OCI-LY7 (cell line): ENCODE data around the gene CALY. TPM values are rescaled to one million over a fixed set of nuclear protein-coding genes. Genes with fewer than 3 reads are reported as not detected.

Experiments used
- BruUV-seq: library from RNA; stranded (reverse); fragments of 400-500 nt; replicated peaks from 2 replicates; lab custom pipeline; 2021; lab: Mats Ljungman, UMichigan
- CTCF ChIA-PET: fragments of 300-600 bp; sonication (Branson Sonifier 250); formaldehyde crosslinking; loops from one replicate; lab custom pipeline; 2022; ENCODE audit warnings: antibody characterized with exemption; ENCODE audit not compliant: unreplicated experiment; lab: Charles Lee
- POLR2A ChIA-PET: fragments of 300-600 bp; sonication (Branson Sonifier 250); formaldehyde crosslinking; loops from one replicate; lab custom pipeline; 2022; ENCODE audit warnings: antibody characterized with exemption; lab: Charles Lee
- DNase-seq: peaks from one replicate; pipeline ENCODE4 v3.0.0-alpha.2; 2015; ENCODE audit warnings: low spot score
- H2AFZ ChIP-seq: fragments of 200-600 bp; sonication (generic), shearing (Covaris generic); 2 replicates; pipeline ENCODE4 v1.6.1; 2014; ENCODE audit warnings: mild to moderate bottlenecking, antibody characterized with exemption, low read length, moderate library complexity
- H3K27ac ChIP-seq: fragments of 200-600 bp; sonication (generic); 2 replicates; pipeline ENCODE4 v1.5.1; 2014; ENCODE audit warnings: mixed run types, low read depth, mild to moderate bottlenecking, moderate library complexity, low read length, inconsistent platforms; ENCODE audit not compliant: poor library complexity, severe bottlenecking
- H3K36me3 ChIP-seq: fragments of 200-600 bp; sonication (generic); 2 replicates; pipeline ENCODE4 v1.6.1; 2014; ENCODE audit warnings: mild to moderate bottlenecking, antibody characterized with exemption, low read length, moderate library complexity, mixed read lengths; ENCODE audit not compliant: insufficient read depth
- H3K4me1 ChIP-seq: fragments of 200-600 bp; sonication (generic); 2 replicates; pipeline ENCODE4 v1.5.1; 2014; ENCODE audit warnings: mild to moderate bottlenecking, low read length; ENCODE audit not compliant: insufficient read depth, poor library complexity, severe bottlenecking
- H3K4me2 ChIP-seq: fragments of 200-600 bp; sonication (generic); 2 replicates; pipeline ENCODE4 v1.6.1; 2014; ENCODE audit warnings: mild to moderate bottlenecking, low read length
- H3K4me3 ChIP-seq: fragments of 200-600 bp; sonication (generic); 2 replicates; pipeline ENCODE4 v1.5.1; 2014; ENCODE audit warnings: mild to moderate bottlenecking, low read depth, low read length; ENCODE audit not compliant: poor library complexity, severe bottlenecking
- H3K79me2 ChIP-seq: fragments of 200-600 bp; sonication (generic); 2 replicates; pipeline ENCODE4 v1.6.1; 2016; ENCODE audit warnings: low read depth, mild to moderate bottlenecking, low read length, moderate library complexity, mixed read lengths; ENCODE audit not compliant: insufficient read depth
- H3K9me2 ChIP-seq: fragments of 200-600 bp; sonication (generic); 2 replicates; pipeline ENCODE4 v1.6.1; 2016; ENCODE audit warnings: mild to moderate bottlenecking, low read length, mixed read lengths; ENCODE audit not compliant: insufficient read depth
- H3K9me3 ChIP-seq: fragments of 200-600 bp; sonication (generic); 2 replicates; pipeline ENCODE4 v1.6.1; 2014; ENCODE audit warnings: mild to moderate bottlenecking, mixed run types, low read length, mixed read lengths
- H4K20me1 ChIP-seq: fragments of 200-600 bp; sonication (generic); 2 replicates; pipeline ENCODE4 v1.6.1; 2014; ENCODE audit warnings: mild to moderate bottlenecking, antibody characterized with exemption, low read length, moderate library complexity, mixed read lengths; ENCODE audit not compliant: insufficient read depth
- EZH2phosphoT487 ChIP-seq: fragments of 200-600 bp; sonication (generic); IDR thresholded peaks from 2 replicates; pipeline ENCODE4 v1.6.1; 2018; ENCODE audit warnings: low read depth, borderline replicate concordance, mild to moderate bottlenecking, mixed run types, antibody characterized with exemption, low read length, moderate library complexity, mixed read lengths
- intact Hi-C: fragments of 100-400 bp; cut with micrococcal nuclease; formaldehyde crosslinking; loops from one replicate; pipeline ENCODE4 v1.10.0; 2022; ENCODE audit not compliant: unreplicated experiment
- total RNA-seq, 2 experiments: library from RNA; depleted of rRNA in 1 of 2; stranded (reverse); fragments of >200 nt in 1 of 2; shearing (Covaris generic) in 1 of 2; gene quantifications; 2 replicates each; pipeline ENCODE4 v1.2.3, GENCODE V29; 2014 to 2022
- TF ChIP-seq, protein P1 (sequence below): fragments of 200-600 bp; sonication (generic); conservative IDR thresholded peaks from 2 replicates; pipeline ENCODE4 v1.5.1; 2014; ENCODE audit warnings: mild to moderate bottlenecking, antibody characterized with exemption, low read length, moderate library complexity, mixed read lengths

Gene CALY
- total RNA-seq, 2 experiments from 2014 or later: not detected

- no peaks in the 10 kb centered on the region for H4K20me1 ChIP-seq
- H3K36me3 ChIP-seq: no peaks in the 10 kb centered on the region
- H2AFZ ChIP-seq: no peak overlapping the region
- no TSS peak for BruUV-seq
- peaks cover 9% of the 10 kb centered on the region for H3K4me1 ChIP-seq
- no peak overlapping the region for H3K4me2 ChIP-seq
- no peak for DNase-seq
- intact Hi-C loops: no loop called here
- no peaks in the 10 kb centered on the region for H3K9me2 ChIP-seq
- no peak for TF ChIP-seq EZH2phosphoT487
- TF ChIP-seq, protein P1, sequence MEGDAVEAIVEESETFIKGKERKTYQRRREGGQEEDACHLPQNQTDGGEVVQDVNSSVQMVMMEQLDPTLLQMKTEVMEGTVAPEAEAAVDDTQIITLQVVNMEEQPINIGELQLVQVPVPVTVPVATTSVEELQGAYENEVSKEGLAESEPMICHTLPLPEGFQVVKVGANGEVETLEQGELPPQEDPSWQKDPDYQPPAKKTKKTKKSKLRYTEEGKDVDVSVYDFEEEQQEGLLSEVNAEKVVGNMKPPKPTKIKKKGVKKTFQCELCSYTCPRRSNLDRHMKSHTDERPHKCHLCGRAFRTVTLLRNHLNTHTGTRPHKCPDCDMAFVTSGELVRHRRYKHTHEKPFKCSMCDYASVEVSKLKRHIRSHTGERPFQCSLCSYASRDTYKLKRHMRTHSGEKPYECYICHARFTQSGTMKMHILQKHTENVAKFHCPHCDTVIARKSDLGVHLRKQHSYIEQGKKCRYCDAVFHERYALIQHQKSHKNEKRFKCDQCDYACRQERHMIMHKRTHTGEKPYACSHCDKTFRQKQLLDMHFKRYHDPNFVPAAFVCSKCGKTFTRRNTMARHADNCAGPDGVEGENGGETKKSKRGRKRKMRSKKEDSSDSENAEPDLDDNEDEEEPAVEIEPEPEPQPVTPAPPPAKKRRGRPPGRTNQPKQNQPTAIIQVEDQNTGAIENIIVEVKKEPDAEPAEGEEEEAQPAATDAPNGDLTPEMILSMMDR: no peak
- H3K9me3 ChIP-seq: no peaks in the 10 kb centered on the region
- no peaks in the 10 kb centered on the region for H3K79me2 ChIP-seq
- ChIA-PET POLR2A (no interaction called here), CTCF (no interaction called here)
- no peak overlapping the region for H3K4me3 ChIP-seq
- no peak overlapping the region for H3K27ac ChIP-seq
These were observed 9.7 kb downstream of the CALY start for GRCh38 chr10:133326745-133327650.

DNA sequence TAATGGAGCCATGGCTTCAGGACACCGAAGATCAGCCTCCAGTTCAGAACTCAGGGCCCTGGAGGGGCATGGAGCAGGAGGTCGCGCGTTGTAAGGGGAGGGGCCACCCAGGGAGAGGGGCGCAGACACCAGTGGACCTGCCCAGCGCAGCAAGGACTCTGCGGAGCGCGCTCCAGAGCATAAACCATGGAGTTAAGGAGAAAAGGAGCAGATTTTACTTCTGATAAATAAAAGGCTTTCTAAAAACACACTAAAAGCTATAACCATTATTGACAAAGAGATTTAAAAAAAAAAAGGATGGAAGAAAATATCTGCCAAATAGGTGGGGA is 10.5 kb downstream of the CALY start:
- POLR2A ChIA-PET: no interaction called here
- intact Hi-C loops: no loop called here
- no TSS peak for BruUV-seq
- no peak overlapping the region for H3K27ac ChIP-seq
- H3K4me2 ChIP-seq: no peak overlapping the region
- peaks cover 9% of the 10 kb centered on the region for H3K4me1 ChIP-seq
- no peaks in the 10 kb centered on the region for H3K79me2 ChIP-seq
- no peak for DNase-seq
- no peaks in the 10 kb centered on the region for H3K36me3 ChIP-seq
- CTCF ChIA-PET: no interaction called here
- H2AFZ ChIP-seq: no peak overlapping the region
- H3K9me3 ChIP-seq: no peaks in the 10 kb centered on the region
- no peaks in the 10 kb centered on the region for H4K20me1 ChIP-seq
- no peak overlapping the region for H3K4me3 ChIP-seq
- no peaks in the 10 kb centered on the region for H3K9me2 ChIP-seq
- TF ChIP-seq, protein P1: no peak
- TF ChIP-seq EZH2phosphoT487: no peak
